Cardiac fibroblast (primary cell): ENCODE data around the gene JARID2.

Experiments
- DNase-seq, 2 donors: peaks; one replicate each; pipeline versions ENCODE4 v3.0.0 to v3.0.0-alpha.2; 2010; ENCODE audit warnings: low read depth in 2 of 2
- H3K4me3 ChIP-seq, 2 donors: replicated peaks in 1 of 2; 1 replicate in 1 of 2; 2 replicates in 1 of 2; pipeline ENCODE4 v1.5.1; 2011; ENCODE audit warnings: low read depth in 2 of 2, low read length in 2 of 2, mild to moderate bottlenecking in 2 of 2, moderate library complexity in 1 of 2
- TF ChIP-seq, protein P1 (sequence below): IDR thresholded peaks from one replicate; pipeline ENCODE4 v1.5.1; 2011; ENCODE audit warnings: low read depth, mild to moderate bottlenecking, low read length, inconsistent platforms

Gene JARID2

DNA sequence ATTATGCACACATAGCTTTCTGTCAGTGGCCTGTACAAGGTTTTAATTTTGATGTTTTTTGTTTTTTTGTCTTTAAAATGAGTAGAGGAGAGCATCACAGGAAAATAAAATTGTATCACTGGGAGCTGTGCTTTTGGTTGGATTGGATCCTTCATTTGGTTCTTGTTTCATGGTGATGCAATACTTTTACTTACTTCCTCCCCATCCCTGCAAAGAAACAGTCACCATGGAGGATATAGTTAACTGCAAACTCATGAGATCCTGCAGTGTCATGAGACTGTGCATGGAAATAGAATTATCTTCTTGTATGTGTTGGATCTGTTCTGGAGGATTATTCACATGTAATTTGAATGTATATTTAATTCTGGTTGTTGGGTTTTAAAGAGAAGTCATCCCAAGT lies 122.3 kb downstream of the JARID2 start:
- TF ChIP-seq, protein P1, sequence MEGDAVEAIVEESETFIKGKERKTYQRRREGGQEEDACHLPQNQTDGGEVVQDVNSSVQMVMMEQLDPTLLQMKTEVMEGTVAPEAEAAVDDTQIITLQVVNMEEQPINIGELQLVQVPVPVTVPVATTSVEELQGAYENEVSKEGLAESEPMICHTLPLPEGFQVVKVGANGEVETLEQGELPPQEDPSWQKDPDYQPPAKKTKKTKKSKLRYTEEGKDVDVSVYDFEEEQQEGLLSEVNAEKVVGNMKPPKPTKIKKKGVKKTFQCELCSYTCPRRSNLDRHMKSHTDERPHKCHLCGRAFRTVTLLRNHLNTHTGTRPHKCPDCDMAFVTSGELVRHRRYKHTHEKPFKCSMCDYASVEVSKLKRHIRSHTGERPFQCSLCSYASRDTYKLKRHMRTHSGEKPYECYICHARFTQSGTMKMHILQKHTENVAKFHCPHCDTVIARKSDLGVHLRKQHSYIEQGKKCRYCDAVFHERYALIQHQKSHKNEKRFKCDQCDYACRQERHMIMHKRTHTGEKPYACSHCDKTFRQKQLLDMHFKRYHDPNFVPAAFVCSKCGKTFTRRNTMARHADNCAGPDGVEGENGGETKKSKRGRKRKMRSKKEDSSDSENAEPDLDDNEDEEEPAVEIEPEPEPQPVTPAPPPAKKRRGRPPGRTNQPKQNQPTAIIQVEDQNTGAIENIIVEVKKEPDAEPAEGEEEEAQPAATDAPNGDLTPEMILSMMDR = no peak
- peak in 1 of 2 donors; percentile 33 for DNase-seq

GRCh38 chr6:15368873-15369272 lies 123.0 kb downstream of the JARID2 start:
- TF ChIP-seq, protein P1 = no peak
- no peak overlapping the region for H3K4me3 ChIP-seq

More for the DNA sequence above, 122.3 kb downstream of the JARID2 start:
- H3K4me3 ChIP-seq = no peak overlapping the region

GRCh38 chr6:15369838-15370237 lies 124.0 kb downstream of the JARID2 start:
- H3K4me3 ChIP-seq = no peak overlapping the region
- TF ChIP-seq, protein P1 = no peak
- no peak for DNase-seq

More at GRCh38 chr6:15368873-15369272, 123.0 kb downstream of the JARID2 start:
- no peak for DNase-seq

DNA sequence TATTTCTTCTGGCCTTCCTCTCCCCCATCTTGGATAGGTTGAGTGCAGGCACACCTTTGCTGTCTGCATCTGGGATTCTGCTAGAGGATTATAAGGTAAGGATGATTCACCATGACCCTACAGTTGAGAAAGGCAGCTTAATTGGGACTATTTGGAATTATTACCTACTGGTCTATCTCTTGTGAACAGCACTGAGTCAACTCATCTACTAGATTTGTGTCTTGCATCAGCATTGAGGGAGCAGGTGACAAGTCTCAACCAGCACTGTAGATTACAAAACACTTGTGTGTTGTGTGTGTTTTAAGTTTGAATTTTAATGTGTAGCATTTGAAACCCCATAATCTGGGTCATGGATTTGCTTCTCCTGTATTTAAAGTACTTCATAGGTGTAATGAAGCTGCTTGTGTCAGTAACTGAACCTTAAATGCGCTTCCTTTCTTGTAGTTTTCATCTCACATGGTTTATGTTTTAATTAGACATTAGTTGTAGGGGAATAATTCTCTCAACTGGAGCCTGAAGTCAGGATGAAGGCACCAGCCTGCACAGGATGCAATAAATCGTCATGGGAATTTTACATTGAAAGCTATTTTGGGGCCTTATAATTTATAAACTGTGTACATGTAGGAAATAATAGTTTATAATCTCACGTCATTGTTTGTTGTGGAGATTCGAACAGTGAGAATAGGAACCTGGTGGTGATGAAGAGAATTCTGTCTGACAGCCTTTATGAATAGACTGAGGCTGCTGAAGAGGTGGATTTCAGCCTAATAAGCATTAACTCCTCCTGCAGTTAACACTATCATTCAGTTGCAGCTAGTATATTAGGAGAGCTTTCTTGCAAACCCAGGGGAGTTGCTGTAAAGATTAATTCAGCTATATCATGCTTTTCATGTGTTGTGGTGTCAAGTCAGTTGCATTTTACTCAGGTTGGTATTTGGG lies 125.1 kb downstream of the JARID2 start:
- TF ChIP-seq, protein P1 = no peak
- H3K4me3 ChIP-seq = no peak overlapping the region
- no peak for DNase-seq

- DNase-seq = no peak
- H3K4me3 ChIP-seq = no peak overlapping the region
Measured at GRCh38 chr6:15372932-15373331, 127.1 kb downstream of the JARID2 start.

GRCh38 chr6:15374119-15374518 lies 128.2 kb downstream of the JARID2 start:
- H3K4me3 ChIP-seq = no peak overlapping the region
- no peak for DNase-seq
- TF ChIP-seq, protein P1 = no peak

More at GRCh38 chr6:15372932-15373331, 127.1 kb downstream of the JARID2 start:
- TF ChIP-seq, protein P1 = no peak
